ENCODE results near the gene MEAK7.

- TF ChIP-seq CTCF (conservative IDR thresholded peaks at IDR 0.05; ENCODE audit: low read depth, low read length) (no peak), POLR2A (IDR thresholded peaks at IDR 0.05; ENCODE audit: low read depth, low read length) (no peak), MXI1 (IDR thresholded peaks at IDR 0.05; ENCODE audit: borderline replicate concordance, low read depth, low read length) (no peak), RAD21 (IDR thresholded peaks at IDR 0.05; ENCODE audit: low read length) (no peak), CEBPB (IDR thresholded peaks at IDR 0.05; ENCODE audit: low read depth, low read length) (no peak), USF2 (IDR thresholded peaks at IDR 0.05; ENCODE audit: low read depth, low read length) (no peak), RFX5 (IDR thresholded peaks at IDR 0.05; ENCODE audit: low read depth, low read length) (no peak), RCOR1 (IDR thresholded peaks at IDR 0.05; ENCODE audit: insufficient replicate concordance, low read length) (no peak), MAFK (IDR thresholded peaks at IDR 0.05; ENCODE audit: low read depth, low read length) (no peak), ELK1 (IDR thresholded peaks at IDR 0.05; ENCODE audit: borderline replicate concordance, low read depth, low read length) (no peak), BHLHE40 (IDR thresholded peaks at IDR 0.05; ENCODE audit: low read depth, low read length) (no peak), MAZ (IDR thresholded peaks at IDR 0.05; ENCODE audit: borderline replicate concordance, low read depth, low read length) (no peak), SMC3 (IDR thresholded peaks at IDR 0.05; ENCODE audit: low read depth, low read length) (no peak), NFE2L2 (IDR thresholded peaks at IDR 0.05; ENCODE audit: low read depth, low read length) (no peak)
Measured at GRCh38 chr16:84485255-84486010, 19.0 kb downstream of the MEAK7 start.
